HepG2 (cell line): Measurements from ENCODE around the gene PPP4C. TPM values are rescaled to one million over a fixed set of nuclear protein-coding genes. Genes with fewer than 3 reads are reported as not detected.

Source experiments
- BCLAF1 ChIP-seq: fragments of 450-650 bp; IDR thresholded peaks from 2 replicates; pipeline ENCODE4 v1.6.1; 2017; ENCODE audit warnings: mild to moderate bottlenecking
- CREM ChIP-seq, 2 experiments: sonication (generic) in 1 of 2; formaldehyde crosslinking in 1 of 2; IDR thresholded peaks; 2 replicates each; pipeline versions ENCODE4 v1.4.0 to v1.6.1; 2016 to 2020; ENCODE audit warnings: antibody characterized with exemption in 1 of 2, mild to moderate bottlenecking in 1 of 2, missing genetic modification reagents in 1 of 2
- MLLT10 ChIP-seq: sonication (generic); formaldehyde crosslinking; IDR thresholded peaks from 2 replicates; pipeline ENCODE4 v1.4.0; 2020; ENCODE audit warnings: missing genetic modification reagents
- TFDP2 ChIP-seq: sonication (generic); formaldehyde crosslinking; IDR thresholded peaks from 2 replicates; pipeline ENCODE4 v1.4.0; 2020; ENCODE audit warnings: missing genetic modification reagents
- USF2 ChIP-seq, 2 experiments: sonication (generic) in 1 of 2; formaldehyde crosslinking in 1 of 2; IDR thresholded peaks; 2 replicates each; pipeline versions ENCODE4 v1.5.1 to v1.6.1; 2011 to 2020; ENCODE audit warnings: borderline replicate concordance in 1 of 2, low read depth in 1 of 2, low read length in 1 of 2, mild to moderate bottlenecking in 1 of 2, missing genetic modification reagents in 1 of 2, moderate library complexity in 1 of 2
- ZBED4 ChIP-seq: sonication (generic); formaldehyde crosslinking; IDR thresholded peaks from 2 replicates; pipeline ENCODE4 v1.4.0; 2020; ENCODE audit warnings: missing genetic modification reagents, borderline replicate concordance
- ZFP91 ChIP-seq: sonication (generic); formaldehyde crosslinking; IDR thresholded peaks from 2 replicates; pipeline ENCODE4 v1.9.0; 2022; ENCODE audit warnings: missing genetic modification reagents, mild to moderate bottlenecking, borderline replicate concordance
- ZNF468 ChIP-seq: sonication (generic); formaldehyde crosslinking; IDR thresholded peaks from 2 replicates; pipeline ENCODE4 v1.8.0; 2022; ENCODE audit warnings: mild to moderate bottlenecking, moderate library complexity, missing genetic modification reagents
- ZNF644 ChIP-seq: IDR thresholded peaks from 2 replicates; pipeline ENCODE4 v1.6.1; 2016; ENCODE audit warnings: low read depth
- ZNF75D ChIP-seq: sonication (generic); formaldehyde crosslinking; IDR thresholded peaks from 2 replicates; pipeline ENCODE4 v1.8.1; 2023; ENCODE audit warnings: missing genetic modification reagents, mild to moderate bottlenecking, borderline replicate concordance
- polyA plus RNA-seq, 8 experiments: library from polyadenylated mRNA; depleted of rRNA in 3 of 8; stranded (reverse) in 7 of 8; unstranded in 1 of 8; fragments of >200 nt; fragmentation: Illumina TruSeq in 4 of 8; extraction: Trizol in 4 of 8; gene quantifications; 2 replicates each; pipeline versions ENCODE4 v1.2.1 to v1.2.3, GENCODE V29; 2011 to 2016; ENCODE audit warnings: low read depth in 4 of 8, missing spikeins in 1 of 8, mixed read lengths in 1 of 8; ENCODE audit not compliant: insufficient read depth in 1 of 8
- total RNA-seq, 5 experiments: library from RNA; depleted of rRNA; stranded (reverse); fragments of >200 nt; fragmentation: Illumina TruSeq; extraction: Trizol; gene quantifications; 2 replicates each; pipeline ENCODE4 v1.2.3, GENCODE V29; 2016; ENCODE audit warnings: low read depth in 1 of 5

The PPP4C gene
- total and polyA plus RNA-seq, 2 of the 13 experiments (the other 11 are each of a cell fraction or from before 2014, with no cell fraction given): 176 to 220 TPM

- TF ChIP-seq USF2 (IDR thresholded peaks at IDR 0.05; ENCODE audit: low read depth, low read length): no peak
- TF ChIP-seq USF2 (CRISPR knock-in tag; IDR thresholded peaks at IDR 0.05; ENCODE audit: borderline replicate concordance): no peak; the same call in 1 of the 2 replicates
- TF ChIP-seq ZNF644 (CRISPR knock-in tag): no peak
- peak; percentile 94 for TF ChIP-seq TFDP2 (CRISPR knock-in tag)
- no peak for TF ChIP-seq BCLAF1
- no peak for TF ChIP-seq MLLT10
- no peak for TF ChIP-seq ZBED4 (CRISPR knock-in tag)
- no peak for TF ChIP-seq ZNF468 (CRISPR knock-in tag)
- no peak; the same call in 1 of the 2 replicates for TF ChIP-seq ZNF75D
- peak; percentile 60; the same call in 1 of the 2 replicates for TF ChIP-seq CREM (IDR thresholded peaks at IDR 0.05)
- no peak for TF ChIP-seq CREM (CRISPR knock-in tag; IDR thresholded peaks at IDR 0.05)
- peak; percentile 67 for TF ChIP-seq ZFP91 (CRISPR knock-in tag)
Observed at GRCh38 chr16:30092373-30093010, 16.7 kb downstream of the PPP4C start (continued).
